Chondrocyte (in vitro differentiated cells): ENCODE results near the gene ACP6. TPM values are rescaled to one million over a fixed set of nuclear protein-coding genes. Genes with fewer than 3 reads are reported as not detected.
A peak's percentile ranks its signal among the peaks of the same experiment; 100 is the strongest.

Source experiments
- DNase-seq: peaks from one replicate; pipeline ENCODE4 v3.0.0; 2021; ENCODE audit warnings: mixed read lengths, low spot score
- H3K27ac Mint-ChIP-seq: one replicate; pipeline ENCODE4 v1.8.0; 2021; ENCODE audit warnings: mild to moderate bottlenecking, moderate library complexity, mixed read lengths; ENCODE audit not compliant: unreplicated experiment
- H3K27me3 Mint-ChIP-seq: 2 replicates; pipeline ENCODE4 v1.8.0; 2021; ENCODE audit warnings: low read depth, mixed read lengths
- H3K36me3 Mint-ChIP-seq: 2 replicates; pipeline ENCODE4 v1.8.0; 2021; ENCODE audit warnings: low read depth, mixed read lengths
- H3K4me1 Mint-ChIP-seq: 2 replicates; pipeline ENCODE4 v1.8.0; 2021; ENCODE audit warnings: low read depth, mild to moderate bottlenecking, mixed read lengths
- H3K4me3 Mint-ChIP-seq: one replicate; pipeline ENCODE4 v1.8.0; 2021; ENCODE audit warnings: mild to moderate bottlenecking, moderate library complexity, mixed read lengths; ENCODE audit not compliant: unreplicated experiment
- H3K9me3 Mint-ChIP-seq: 2 replicates; pipeline ENCODE4 v1.8.0; 2021; ENCODE audit warnings: low read depth, mixed read lengths
- total RNA-seq: library from RNA; stranded (reverse); gene quantifications from 3 replicates; pipeline ENCODE4 v1.2.1, GENCODE V29; 2021
- TF ChIP-seq, protein P1 (sequence below): fragments of 200-600 bp; sonication (generic); IDR thresholded peaks from 2 replicates; pipeline ENCODE4 v1.5.0; 2021; ENCODE audit warnings: antibody characterized with exemption, mild to moderate bottlenecking, moderate library complexity

ACP6 gene
- total RNA-seq, 1 donor from 2014 or later: 9.6 TPM

GRCh38 chr1:147647796-147648633 is 22.3 kb downstream of the ACP6 start:
- DNase-seq: no peak
- TF ChIP-seq, protein P1, sequence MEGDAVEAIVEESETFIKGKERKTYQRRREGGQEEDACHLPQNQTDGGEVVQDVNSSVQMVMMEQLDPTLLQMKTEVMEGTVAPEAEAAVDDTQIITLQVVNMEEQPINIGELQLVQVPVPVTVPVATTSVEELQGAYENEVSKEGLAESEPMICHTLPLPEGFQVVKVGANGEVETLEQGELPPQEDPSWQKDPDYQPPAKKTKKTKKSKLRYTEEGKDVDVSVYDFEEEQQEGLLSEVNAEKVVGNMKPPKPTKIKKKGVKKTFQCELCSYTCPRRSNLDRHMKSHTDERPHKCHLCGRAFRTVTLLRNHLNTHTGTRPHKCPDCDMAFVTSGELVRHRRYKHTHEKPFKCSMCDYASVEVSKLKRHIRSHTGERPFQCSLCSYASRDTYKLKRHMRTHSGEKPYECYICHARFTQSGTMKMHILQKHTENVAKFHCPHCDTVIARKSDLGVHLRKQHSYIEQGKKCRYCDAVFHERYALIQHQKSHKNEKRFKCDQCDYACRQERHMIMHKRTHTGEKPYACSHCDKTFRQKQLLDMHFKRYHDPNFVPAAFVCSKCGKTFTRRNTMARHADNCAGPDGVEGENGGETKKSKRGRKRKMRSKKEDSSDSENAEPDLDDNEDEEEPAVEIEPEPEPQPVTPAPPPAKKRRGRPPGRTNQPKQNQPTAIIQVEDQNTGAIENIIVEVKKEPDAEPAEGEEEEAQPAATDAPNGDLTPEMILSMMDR: no peak
- peaks cover 32% of the 10 kb centered on the region for H3K36me3 Mint-ChIP-seq
- no peaks in the 10 kb centered on the region for H3K27me3 Mint-ChIP-seq
- peaks cover 3% of the 10 kb centered on the region for H3K4me1 Mint-ChIP-seq
- H3K9me3 Mint-ChIP-seq: no peaks in the 10 kb centered on the region
- no peak overlapping the region for H3K4me3 Mint-ChIP-seq
- H3K27ac Mint-ChIP-seq: no peak overlapping the region

GRCh38 chr1:147643974-147644373 is 26.4 kb downstream of the ACP6 start:
- TF ChIP-seq, protein P1: no peak
- Mint-ChIP-seq H3K9me3 (no peaks in the 10 kb centered on the region), H3K4me3 (no peak overlapping the region), H3K27ac (no peak overlapping the region), H3K36me3 (peaks cover 25% of the 10 kb centered on the region), H3K27me3 (no peaks in the 10 kb centered on the region), H3K4me1 (no peaks in the 10 kb centered on the region)
- DNase-seq: no peak

GRCh38 chr1:147641695-147642592 is 28.4 kb downstream of the ACP6 start:
- H3K4me3 Mint-ChIP-seq: no peak overlapping the region

GRCh38 chr1:147641291-147641690 is 29.0 kb downstream of the ACP6 start:
- no peak overlapping the region for H3K27ac Mint-ChIP-seq
- DNase-seq: no peak
- no peaks in the 10 kb centered on the region for H3K4me1 Mint-ChIP-seq
- no peak overlapping the region for H3K4me3 Mint-ChIP-seq
- TF ChIP-seq, protein P1: no peak
- H3K27me3 Mint-ChIP-seq: no peaks in the 10 kb centered on the region
- no peaks in the 10 kb centered on the region for H3K9me3 Mint-ChIP-seq
- peaks cover 14% of the 10 kb centered on the region for H3K36me3 Mint-ChIP-seq

More at GRCh38 chr1:147641695-147642592, 28.4 kb downstream of the ACP6 start:
- Mint-ChIP-seq H3K27me3 (no peaks in the 10 kb centered on the region), H3K4me1 (no peaks in the 10 kb centered on the region), H3K9me3 (no peaks in the 10 kb centered on the region), H3K36me3 (peaks cover 17% of the 10 kb centered on the region), H3K27ac (no peak overlapping the region)
- DNase-seq: no peak
- TF ChIP-seq, protein P1: peak; percentile 87

GRCh38 chr1:147640553-147641165 is 29.7 kb downstream of the ACP6 start:
- TF ChIP-seq, protein P1: peak; percentile 82
- H3K4me1 Mint-ChIP-seq: no peaks in the 10 kb centered on the region
- peaks cover 18% of the 10 kb centered on the region for H3K36me3 Mint-ChIP-seq
- no peaks in the 10 kb centered on the region for H3K9me3 Mint-ChIP-seq
- H3K27ac Mint-ChIP-seq: no peak overlapping the region
- H3K4me3 Mint-ChIP-seq: no peak overlapping the region
- DNase-seq: no peak
- H3K27me3 Mint-ChIP-seq: no peaks in the 10 kb centered on the region
